ENCODE measurements around the gene KCND3. TPM values are rescaled to one million over a fixed set of nuclear protein-coding genes. Genes with fewer than 3 reads are reported as not detected.

KCND3 gene
- total and polyA plus RNA-seq, 12 donors, result 3.5 to 24.7 (median 15.2) TPM

- Histone ChIP-seq H3K27me3 (no peaks in the 10 kb centered on the region), H3K9me3 (no peaks in the 10 kb centered on the region), H3K27ac (peak overlapping the region in 7 of 10 donors; percentile 53 to 88 (median 79)), H3K4me3 (no peak overlapping the region), H3K36me3 (peaks cover 0 to 30% (median 10%) of the 10 kb centered on the region in 9 donors), H3K4me1 (peaks cover 30 to 94% (median 74%) of the 10 kb centered on the region in 9 donors)
- ATAC-seq (no peak), DNase-seq (no peak)
- WGBS, 2 donors, result 65 to 72% methylated on average over 4 of the region's 4 CpGs
- TF ChIP-seq CTCF (IDR thresholded peaks at IDR 0.05), result no peak
- intact Hi-C loops (cut with DNase I), result loop anchor here in 1 of 10 donors (10.0 kb wide), 1 partner anchor 974 kb away; the partner anchor contains the start of gene RHOC
Observed at GRCh38 chr1:111730706-111731105, 258.8 kb downstream of the KCND3 start.

GRCh38 chr1:111729946-111730681 is 259.4 kb downstream of the KCND3 start:
- ATAC-seq (no peak), DNase-seq (no peak)
- Histone ChIP-seq H3K4me1 (peaks cover 25 to 94% (median 74%) of the 10 kb centered on the region in 9 donors), H3K27ac (peak overlapping the region in 9 of 10 donors; percentile 53 to 88 (median 79)), H3K9me3 (no peaks in the 10 kb centered on the region), H3K27me3 (no peaks in the 10 kb centered on the region), H3K36me3 (peaks cover 0 to 28% (median 10%) of the 10 kb centered on the region in 9 donors), H3K4me3 (no peak overlapping the region)
- intact Hi-C loops (cut with DNase I), result loop anchor here in 1 of 10 donors (10.0 kb wide), 1 partner anchor 975 kb away; the partner anchor contains the start of gene RHOC
- no peak for TF ChIP-seq CTCF (IDR thresholded peaks at IDR 0.05)
- 64% methylated on average over 7 of the region's 7 CpGs for WGBS, 2 donors

GRCh38 chr1:111729271-111729921 is 260.1 kb downstream of the KCND3 start:
- peak; percentile 10 to 82 (median 33) for ATAC-seq
- H3K9me3 ChIP-seq, result no peaks in the 10 kb centered on the region
- H3K4me3 ChIP-seq, result no peak overlapping the region
- no peak for TF ChIP-seq CTCF (IDR thresholded peaks at IDR 0.05)
- intact Hi-C loops (cut with DNase I), result no loop called here
- H3K27ac ChIP-seq, result peak overlapping the region in 9 of 10 donors; percentile 53 to 88 (median 79)
- H3K4me1 ChIP-seq, result peaks cover 27 to 93% (median 73%) of the 10 kb centered on the region in 9 donors
- DNase-seq, result peak; percentile 63 to 76
- WGBS, 2 donors, result 20 to 31% methylated on average over 8 of the region's 8 CpGs
- H3K27me3 ChIP-seq, result no peaks in the 10 kb centered on the region
- peaks cover 0 to 28% (median 10%) of the 10 kb centered on the region in 9 donors for H3K36me3 ChIP-seq

- TF ChIP-seq CTCF (IDR thresholded peaks at IDR 0.05), result no peak
- DNase-seq (no peak), ATAC-seq (no peak)
- peaks cover 24 to 92% (median 67%) of the 10 kb centered on the region in 9 donors for H3K4me1 ChIP-seq
- peaks cover 0 to 28% (median 10%) of the 10 kb centered on the region in 9 donors for H3K36me3 ChIP-seq
- H3K27ac ChIP-seq, result peak overlapping the region in 2 of 10 donors; percentile 31 to 58
- no peaks in the 10 kb centered on the region for H3K9me3 ChIP-seq
- no peaks in the 10 kb centered on the region for H3K27me3 ChIP-seq
- intact Hi-C loops (cut with DNase I), result loop anchor here in 1 of 10 donors (2.0 kb wide), 1 partner anchor 20 kb away; no protein-coding TSS in a partner anchor
- WGBS, 2 donors, result 83 to 87% methylated on average over 18 of the region's 18 CpGs
- no peak overlapping the region for H3K4me3 ChIP-seq
Observed at GRCh38 chr1:111727056-111727455, 262.4 kb downstream of the KCND3 start.

Data from heart right ventricle (tissue), 16 donors.